Mammary epithelial cell (primary cell): Measurements from ENCODE around the gene NIT1.

Source experiments
- EZH2 ChIP-seq: IDR thresholded peaks from 2 replicates; pipeline ENCODE4 v1.6.1; 2012; ENCODE audit warnings: low read length, inconsistent platforms, borderline replicate concordance
- TF ChIP-seq, protein P1 (sequence below), 2 donors: IDR thresholded peaks in 1 of 2; conservative IDR thresholded peaks in 1 of 2; 2 replicates each; pipeline ENCODE4 v1.5.1; 2011 to 2012; ENCODE audit warnings: inconsistent platforms in 2 of 2, low read length in 2 of 2, mild to moderate bottlenecking in 2 of 2, control low read depth in 1 of 2, low read depth in 1 of 2; ENCODE audit not compliant: insufficient read depth in 1 of 2; ENCODE audit errors: extremely low read depth in 1 of 2

DNA sequence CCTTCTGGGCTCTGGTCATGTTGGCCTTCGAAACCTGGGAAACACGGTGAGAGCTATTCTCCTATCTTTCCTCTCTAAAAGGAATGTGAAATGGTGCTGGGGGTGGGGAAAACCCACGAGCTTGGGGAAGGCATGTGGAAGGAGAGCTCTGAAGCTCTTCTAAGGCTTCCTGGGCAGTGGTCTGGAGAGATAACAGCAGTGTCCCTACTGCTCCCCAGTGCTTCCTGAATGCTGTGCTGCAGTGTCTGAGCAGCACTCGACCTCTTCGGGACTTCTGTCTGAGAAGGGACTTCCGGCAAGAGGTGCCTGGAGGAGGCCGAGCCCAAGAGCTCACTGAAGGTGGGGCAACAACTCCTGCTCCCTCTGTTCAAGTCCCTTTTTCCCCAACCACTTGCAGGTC lies 44.1 kb downstream of the NIT1 start:
- no peak for TF ChIP-seq EZH2
- TF ChIP-seq, protein P1, sequence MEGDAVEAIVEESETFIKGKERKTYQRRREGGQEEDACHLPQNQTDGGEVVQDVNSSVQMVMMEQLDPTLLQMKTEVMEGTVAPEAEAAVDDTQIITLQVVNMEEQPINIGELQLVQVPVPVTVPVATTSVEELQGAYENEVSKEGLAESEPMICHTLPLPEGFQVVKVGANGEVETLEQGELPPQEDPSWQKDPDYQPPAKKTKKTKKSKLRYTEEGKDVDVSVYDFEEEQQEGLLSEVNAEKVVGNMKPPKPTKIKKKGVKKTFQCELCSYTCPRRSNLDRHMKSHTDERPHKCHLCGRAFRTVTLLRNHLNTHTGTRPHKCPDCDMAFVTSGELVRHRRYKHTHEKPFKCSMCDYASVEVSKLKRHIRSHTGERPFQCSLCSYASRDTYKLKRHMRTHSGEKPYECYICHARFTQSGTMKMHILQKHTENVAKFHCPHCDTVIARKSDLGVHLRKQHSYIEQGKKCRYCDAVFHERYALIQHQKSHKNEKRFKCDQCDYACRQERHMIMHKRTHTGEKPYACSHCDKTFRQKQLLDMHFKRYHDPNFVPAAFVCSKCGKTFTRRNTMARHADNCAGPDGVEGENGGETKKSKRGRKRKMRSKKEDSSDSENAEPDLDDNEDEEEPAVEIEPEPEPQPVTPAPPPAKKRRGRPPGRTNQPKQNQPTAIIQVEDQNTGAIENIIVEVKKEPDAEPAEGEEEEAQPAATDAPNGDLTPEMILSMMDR (conservative IDR thresholded peaks at IDR 0.05 in 1 of 2, IDR thresholded peaks at IDR 0.05 in 1 of 2; ENCODE audit: extremely low read depth in 1 of 2, insufficient read depth in 1 of 2, low read depth in 1 of 2, low read length in 2 of 2), result no peak
